WTC11 (cell line): ENCODE results near the gene LYRM4. TPM values are rescaled to one million over a fixed set of nuclear protein-coding genes. Genes with fewer than 3 reads are reported as not detected.

ENCODE experiments used
- ATAC-seq: fragments of 200-7000 bp; cut with Tn5 transposase; 2 replicates; pipeline ENCODE4 v1.10.0; 2021; ENCODE audit warnings: mild to moderate bottlenecking, moderate library complexity
- CTCF ChIA-PET: fragments of 300-600 bp; sonication (Branson Sonifier 250); formaldehyde crosslinking; loops from one replicate; lab custom pipeline; 2021; ENCODE audit warnings: antibody characterized with exemption; lab: Charles Lee
- POLR2A ChIA-PET: fragments of 350-600 bp; sonication (Branson Sonifier 250); formaldehyde crosslinking; loops from one replicate; lab custom pipeline; 2021; ENCODE audit warnings: antibody characterized with exemption; lab: Charles Lee
- DNase-seq: peaks from one replicate; pipeline ENCODE4 v3.0.0; 2021; ENCODE audit warnings: low spot score
- H3K27ac Mint-ChIP-seq: 2 replicates; pipeline ENCODE4 v1.8.0; 2021; ENCODE audit warnings: mixed read lengths
- H3K27me3 Mint-ChIP-seq: 2 replicates; pipeline ENCODE4 v1.8.0; 2021; ENCODE audit warnings: low read depth, mild to moderate bottlenecking, moderate library complexity, mixed read lengths
- H3K36me3 Mint-ChIP-seq: 2 replicates; pipeline ENCODE4 v1.8.0; 2021; ENCODE audit warnings: mixed read lengths
- H3K4me1 Mint-ChIP-seq: 2 replicates; pipeline ENCODE4 v1.8.0; 2022; ENCODE audit warnings: mixed read lengths
- H3K4me3 Mint-ChIP-seq: 2 replicates; pipeline ENCODE4 v1.8.0; 2021; ENCODE audit warnings: mild to moderate bottlenecking, moderate library complexity, mixed read lengths
- H3K9me3 Mint-ChIP-seq: 2 replicates; pipeline ENCODE4 v1.8.0; 2021; ENCODE audit warnings: mixed read lengths
- CBFB ChIP-seq: sonication (generic); formaldehyde crosslinking; IDR thresholded peaks from 2 replicates; pipeline ENCODE4 v1.8.1; 2022; ENCODE audit warnings: mild to moderate bottlenecking, low read depth, missing genetic modification reagents
- CREB1 ChIP-seq: sonication (generic); formaldehyde crosslinking; IDR thresholded peaks from 2 replicates; pipeline ENCODE4 v1.8.0; 2023; ENCODE audit warnings: mild to moderate bottlenecking, missing genetic modification reagents
- ELF4 ChIP-seq: sonication (generic); formaldehyde crosslinking; IDR thresholded peaks from 2 replicates; pipeline ENCODE4 v1.8.1; 2022; ENCODE audit warnings: low read depth, mild to moderate bottlenecking, moderate library complexity, missing genetic modification reagents
- ESRRA ChIP-seq: sonication (generic); formaldehyde crosslinking; IDR thresholded peaks from 2 replicates; pipeline ENCODE4 v1.8.1; 2022; ENCODE audit warnings: mild to moderate bottlenecking, missing genetic modification reagents, borderline replicate concordance
- ETV6 ChIP-seq: sonication (generic); formaldehyde crosslinking; IDR thresholded peaks from 2 replicates; pipeline ENCODE4 v1.8.1; 2022; ENCODE audit warnings: mild to moderate bottlenecking, missing genetic modification reagents
- FOXJ3 ChIP-seq: sonication (generic); formaldehyde crosslinking; IDR thresholded peaks from 2 replicates; pipeline ENCODE4 v1.9.0; 2021; ENCODE audit warnings: missing genetic modification reagents, mild to moderate bottlenecking, borderline replicate concordance
- GRHL2 ChIP-seq: fragments of 250-450 bp; sonication (Bioruptor Pico); IDR thresholded peaks from 2 replicates; pipeline ENCODE4 v1.8.0; 2022; ENCODE audit warnings: mild to moderate bottlenecking, moderate library complexity; ENCODE audit not compliant: insufficient replicate concordance, severe bottlenecking
- GTF2I ChIP-seq: fragments of 250-450 bp; sonication (Bioruptor Pico); conservative IDR thresholded peaks from 2 replicates; pipeline ENCODE4 v1.4.0; 2021; ENCODE audit warnings: mild to moderate bottlenecking
- HMGA2 ChIP-seq: fragments of 250-450 bp; sonication (Bioruptor Pico); IDR thresholded peaks from 2 replicates; pipeline ENCODE4 v1.4.0; 2021; ENCODE audit warnings: mild to moderate bottlenecking, moderate library complexity
- MXD4 ChIP-seq: fragments of 250-450 bp; sonication (Bioruptor Pico); IDR thresholded peaks from 2 replicates; pipeline ENCODE4 v1.8.0; 2021; ENCODE audit warnings: mild to moderate bottlenecking, moderate library complexity, borderline replicate concordance
- SMAD4 ChIP-seq: sonication (generic); formaldehyde crosslinking; IDR thresholded peaks from 2 replicates; pipeline ENCODE4 v1.8.0; 2022; ENCODE audit warnings: mild to moderate bottlenecking, missing genetic modification reagents
- ZNF138 ChIP-seq: sonication (generic); formaldehyde crosslinking; conservative IDR thresholded peaks from 2 replicates; pipeline ENCODE4 v1.8.1; 2022; ENCODE audit warnings: mild to moderate bottlenecking, moderate library complexity, missing genetic modification reagents
- ZNF263 ChIP-seq: sonication (generic); formaldehyde crosslinking; IDR thresholded peaks from 2 replicates; pipeline ENCODE4 v1.8.1; 2022; ENCODE audit warnings: low read depth, mild to moderate bottlenecking, moderate library complexity, missing genetic modification reagents
- total RNA-seq: library from RNA; stranded (reverse); gene quantifications from 3 replicates; pipeline ENCODE4 v1.2.3, GENCODE V29; 2021
- TF ChIP-seq, protein P1 (sequence below): sonication (generic); formaldehyde crosslinking; IDR thresholded peaks from 2 replicates; pipeline ENCODE4 v1.8.0; 2023; ENCODE audit warnings: missing genetic modification reagents
- TF ChIP-seq, protein P2 (sequence below): sonication (generic); formaldehyde crosslinking; IDR thresholded peaks from 2 replicates; pipeline ENCODE4 v1.8.1; 2022; ENCODE audit warnings: low read depth, mild to moderate bottlenecking, moderate library complexity, missing genetic modification reagents, borderline replicate concordance
- TF ChIP-seq, protein P3 (sequence below): sonication (generic); formaldehyde crosslinking; IDR thresholded peaks from 2 replicates; pipeline ENCODE4 v1.8.0; 2022; ENCODE audit warnings: mild to moderate bottlenecking, missing genetic modification reagents
- TF ChIP-seq, protein P4 (sequence below): fragments of 250-450 bp; sonication (Bioruptor Pico); IDR thresholded peaks from 2 replicates; pipeline ENCODE4 v1.9.0; 2021; ENCODE audit warnings: mild to moderate bottlenecking
- TF ChIP-seq, protein P5 (sequence below): sonication (generic); formaldehyde crosslinking; IDR thresholded peaks from 2 replicates; pipeline ENCODE4 v1.8.1; 2023; ENCODE audit warnings: mild to moderate bottlenecking, missing genetic modification reagents, borderline replicate concordance
- TF ChIP-seq, protein P6 (sequence below): sonication (generic); formaldehyde crosslinking; IDR thresholded peaks from 2 replicates; pipeline ENCODE4 v1.8.0; 2023; ENCODE audit warnings: mild to moderate bottlenecking, missing genetic modification reagents

LYRM4 gene
- total RNA-seq, 1 experiment from 2014 or later: 49.7 TPM

DNA sequence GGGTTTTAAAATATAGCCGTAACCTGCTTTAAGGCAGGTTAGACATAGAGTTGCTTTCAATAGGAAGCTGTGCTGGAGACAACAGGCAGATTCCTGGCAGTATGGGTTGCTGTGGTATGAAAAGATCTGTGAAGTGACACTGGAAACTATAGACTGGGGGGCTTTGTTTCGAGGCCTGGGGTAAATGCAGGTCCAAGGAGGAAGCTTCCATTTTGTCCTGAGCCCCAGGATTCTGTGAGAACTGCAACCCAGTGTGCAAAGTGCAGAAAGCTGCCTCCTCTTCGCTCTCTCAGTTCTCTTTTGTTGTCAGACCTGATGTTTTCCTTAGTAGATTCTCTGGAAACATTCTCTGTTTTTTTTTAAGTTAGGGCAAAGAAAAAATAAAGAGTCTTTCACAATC lies 86.9 kb downstream of the LYRM4 start:
- Mint-ChIP-seq H3K9me3 (no peaks in the 10 kb centered on the region), H3K27me3 (no peaks in the 10 kb centered on the region), H3K36me3 (no peaks in the 10 kb centered on the region), H3K27ac (no peak overlapping the region), H3K4me1 (peaks cover 29% of the 10 kb centered on the region), H3K4me3 (no peak overlapping the region)
- POLR2A ChIA-PET: no interaction called here
- CTCF ChIA-PET: interaction anchor here (0.5 to 2.8 kb wide), 11 partner anchors 8 to 270 kb away, joined by 3 to 45 read pairs (median 6); no protein-coding TSS in a partner anchor
- no peak for DNase-seq
- no peak for ATAC-seq
- TF ChIP-seq ETV6: no peak
- no peak for TF ChIP-seq ZNF263 (CRISPR knock-in tag)
- TF ChIP-seq, protein P1, sequence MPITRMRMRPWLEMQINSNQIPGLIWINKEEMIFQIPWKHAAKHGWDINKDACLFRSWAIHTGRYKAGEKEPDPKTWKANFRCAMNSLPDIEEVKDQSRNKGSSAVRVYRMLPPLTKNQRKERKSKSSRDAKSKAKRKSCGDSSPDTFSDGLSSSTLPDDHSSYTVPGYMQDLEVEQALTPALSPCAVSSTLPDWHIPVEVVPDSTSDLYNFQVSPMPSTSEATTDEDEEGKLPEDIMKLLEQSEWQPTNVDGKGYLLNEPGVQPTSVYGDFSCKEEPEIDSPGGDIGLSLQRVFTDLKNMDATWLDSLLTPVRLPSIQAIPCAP: no peak
- TF ChIP-seq, protein P2, sequence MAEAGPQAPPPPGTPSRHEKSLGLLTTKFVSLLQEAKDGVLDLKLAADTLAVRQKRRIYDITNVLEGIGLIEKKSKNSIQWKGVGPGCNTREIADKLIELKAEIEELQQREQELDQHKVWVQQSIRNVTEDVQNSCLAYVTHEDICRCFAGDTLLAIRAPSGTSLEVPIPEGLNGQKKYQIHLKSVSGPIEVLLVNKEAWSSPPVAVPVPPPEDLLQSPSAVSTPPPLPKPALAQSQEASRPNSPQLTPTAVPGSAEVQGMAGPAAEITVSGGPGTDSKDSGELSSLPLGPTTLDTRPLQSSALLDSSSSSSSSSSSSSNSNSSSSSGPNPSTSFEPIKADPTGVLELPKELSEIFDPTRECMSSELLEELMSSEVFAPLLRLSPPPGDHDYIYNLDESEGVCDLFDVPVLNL: no peak
- TF ChIP-seq HMGA2 (CRISPR knock-in tag): no peak

DNA sequence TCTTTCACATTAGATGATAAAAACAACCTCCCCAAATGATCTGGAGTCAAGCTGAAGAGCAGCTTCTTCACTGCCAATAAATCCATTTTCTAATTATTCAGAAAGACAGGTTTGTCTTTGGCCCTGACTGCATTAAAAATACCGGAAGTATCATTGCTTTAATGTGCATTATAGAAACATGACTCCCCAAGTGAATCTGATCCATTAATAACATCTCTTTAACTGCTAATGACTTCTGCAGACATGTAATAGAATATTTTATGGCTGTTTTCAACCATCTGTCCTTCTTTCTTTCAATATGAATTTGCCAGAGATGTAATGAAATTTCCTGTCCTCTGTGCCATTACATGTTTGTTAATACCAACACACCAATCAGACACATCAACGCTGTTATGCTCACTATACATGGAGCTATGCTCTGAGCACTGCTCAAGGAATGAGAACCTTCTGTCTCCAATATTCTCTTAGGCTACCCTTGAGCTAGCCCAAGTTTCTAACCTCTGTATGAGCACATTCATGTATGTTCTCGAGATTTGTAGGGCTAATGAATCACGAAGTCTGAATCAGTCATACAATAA lies 87.8 kb downstream of the LYRM4 start:
- DNase-seq (no peak), ATAC-seq (no peak)
- Mint-ChIP-seq H3K4me3 (no peak overlapping the region), H3K9me3 (no peaks in the 10 kb centered on the region), H3K4me1 (peaks cover 29% of the 10 kb centered on the region), H3K27me3 (no peaks in the 10 kb centered on the region), H3K27ac (no peak overlapping the region), H3K36me3 (no peaks in the 10 kb centered on the region)
- CTCF ChIA-PET: interaction anchor here (1.0 to 2.8 kb wide), 5 partner anchors 8 to 116 kb away, joined by 6 to 45 read pairs (median 10); no protein-coding TSS in a partner anchor
- POLR2A ChIA-PET: no interaction called here
- TF ChIP-seq ZNF138 (CRISPR knock-in tag) (no peak), ELF4 (CRISPR knock-in tag) (no peak), ESRRA (CRISPR knock-in tag) (no peak), FOXJ3 (CRISPR knock-in tag) (no peak), MXD4 (CRISPR knock-in tag) (no peak), CBFB (CRISPR knock-in tag) (no peak), CREB1 (CRISPR knock-in tag) (no peak), GTF2I (CRISPR knock-in tag) (no peak), GRHL2 (CRISPR knock-in tag) (no peak), SMAD4 (CRISPR knock-in tag) (no peak)
- TF ChIP-seq, protein P3, sequence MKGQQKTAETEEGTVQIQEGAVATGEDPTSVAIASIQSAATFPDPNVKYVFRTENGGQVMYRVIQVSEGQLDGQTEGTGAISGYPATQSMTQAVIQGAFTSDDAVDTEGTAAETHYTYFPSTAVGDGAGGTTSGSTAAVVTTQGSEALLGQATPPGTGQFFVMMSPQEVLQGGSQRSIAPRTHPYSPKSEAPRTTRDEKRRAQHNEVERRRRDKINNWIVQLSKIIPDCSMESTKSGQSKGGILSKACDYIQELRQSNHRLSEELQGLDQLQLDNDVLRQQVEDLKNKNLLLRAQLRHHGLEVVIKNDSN (CRISPR knock-in tag): no peak
- TF ChIP-seq, protein P2: no peak
- TF ChIP-seq, protein P4, sequence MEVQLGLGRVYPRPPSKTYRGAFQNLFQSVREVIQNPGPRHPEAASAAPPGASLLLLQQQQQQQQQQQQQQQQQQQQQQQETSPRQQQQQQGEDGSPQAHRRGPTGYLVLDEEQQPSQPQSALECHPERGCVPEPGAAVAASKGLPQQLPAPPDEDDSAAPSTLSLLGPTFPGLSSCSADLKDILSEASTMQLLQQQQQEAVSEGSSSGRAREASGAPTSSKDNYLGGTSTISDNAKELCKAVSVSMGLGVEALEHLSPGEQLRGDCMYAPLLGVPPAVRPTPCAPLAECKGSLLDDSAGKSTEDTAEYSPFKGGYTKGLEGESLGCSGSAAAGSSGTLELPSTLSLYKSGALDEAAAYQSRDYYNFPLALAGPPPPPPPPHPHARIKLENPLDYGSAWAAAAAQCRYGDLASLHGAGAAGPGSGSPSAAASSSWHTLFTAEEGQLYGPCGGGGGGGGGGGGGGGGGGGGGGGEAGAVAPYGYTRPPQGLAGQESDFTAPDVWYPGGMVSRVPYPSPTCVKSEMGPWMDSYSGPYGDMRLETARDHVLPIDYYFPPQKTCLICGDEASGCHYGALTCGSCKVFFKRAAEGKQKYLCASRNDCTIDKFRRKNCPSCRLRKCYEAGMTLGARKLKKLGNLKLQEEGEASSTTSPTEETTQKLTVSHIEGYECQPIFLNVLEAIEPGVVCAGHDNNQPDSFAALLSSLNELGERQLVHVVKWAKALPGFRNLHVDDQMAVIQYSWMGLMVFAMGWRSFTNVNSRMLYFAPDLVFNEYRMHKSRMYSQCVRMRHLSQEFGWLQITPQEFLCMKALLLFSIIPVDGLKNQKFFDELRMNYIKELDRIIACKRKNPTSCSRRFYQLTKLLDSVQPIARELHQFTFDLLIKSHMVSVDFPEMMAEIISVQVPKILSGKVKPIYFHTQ (CRISPR knock-in tag): no peak
- TF ChIP-seq, protein P5, sequence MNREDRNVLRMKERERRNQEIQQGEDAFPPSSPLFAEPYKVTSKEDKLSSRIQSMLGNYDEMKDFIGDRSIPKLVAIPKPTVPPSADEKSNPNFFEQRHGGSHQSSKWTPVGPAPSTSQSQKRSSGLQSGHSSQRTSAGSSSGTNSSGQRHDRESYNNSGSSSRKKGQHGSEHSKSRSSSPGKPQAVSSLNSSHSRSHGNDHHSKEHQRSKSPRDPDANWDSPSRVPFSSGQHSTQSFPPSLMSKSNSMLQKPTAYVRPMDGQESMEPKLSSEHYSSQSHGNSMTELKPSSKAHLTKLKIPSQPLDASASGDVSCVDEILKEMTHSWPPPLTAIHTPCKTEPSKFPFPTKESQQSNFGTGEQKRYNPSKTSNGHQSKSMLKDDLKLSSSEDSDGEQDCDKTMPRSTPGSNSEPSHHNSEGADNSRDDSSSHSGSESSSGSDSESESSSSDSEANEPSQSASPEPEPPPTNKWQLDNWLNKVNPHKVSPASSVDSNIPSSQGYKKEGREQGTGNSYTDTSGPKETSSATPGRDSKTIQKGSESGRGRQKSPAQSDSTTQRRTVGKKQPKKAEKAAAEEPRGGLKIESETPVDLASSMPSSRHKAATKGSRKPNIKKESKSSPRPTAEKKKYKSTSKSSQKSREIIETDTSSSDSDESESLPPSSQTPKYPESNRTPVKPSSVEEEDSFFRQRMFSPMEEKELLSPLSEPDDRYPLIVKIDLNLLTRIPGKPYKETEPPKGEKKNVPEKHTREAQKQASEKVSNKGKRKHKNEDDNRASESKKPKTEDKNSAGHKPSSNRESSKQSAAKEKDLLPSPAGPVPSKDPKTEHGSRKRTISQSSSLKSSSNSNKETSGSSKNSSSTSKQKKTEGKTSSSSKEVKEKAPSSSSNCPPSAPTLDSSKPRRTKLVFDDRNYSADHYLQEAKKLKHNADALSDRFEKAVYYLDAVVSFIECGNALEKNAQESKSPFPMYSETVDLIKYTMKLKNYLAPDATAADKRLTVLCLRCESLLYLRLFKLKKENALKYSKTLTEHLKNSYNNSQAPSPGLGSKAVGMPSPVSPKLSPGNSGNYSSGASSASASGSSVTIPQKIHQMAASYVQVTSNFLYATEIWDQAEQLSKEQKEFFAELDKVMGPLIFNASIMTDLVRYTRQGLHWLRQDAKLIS (CRISPR knock-in tag): no peak
- TF ChIP-seq, protein P6, sequence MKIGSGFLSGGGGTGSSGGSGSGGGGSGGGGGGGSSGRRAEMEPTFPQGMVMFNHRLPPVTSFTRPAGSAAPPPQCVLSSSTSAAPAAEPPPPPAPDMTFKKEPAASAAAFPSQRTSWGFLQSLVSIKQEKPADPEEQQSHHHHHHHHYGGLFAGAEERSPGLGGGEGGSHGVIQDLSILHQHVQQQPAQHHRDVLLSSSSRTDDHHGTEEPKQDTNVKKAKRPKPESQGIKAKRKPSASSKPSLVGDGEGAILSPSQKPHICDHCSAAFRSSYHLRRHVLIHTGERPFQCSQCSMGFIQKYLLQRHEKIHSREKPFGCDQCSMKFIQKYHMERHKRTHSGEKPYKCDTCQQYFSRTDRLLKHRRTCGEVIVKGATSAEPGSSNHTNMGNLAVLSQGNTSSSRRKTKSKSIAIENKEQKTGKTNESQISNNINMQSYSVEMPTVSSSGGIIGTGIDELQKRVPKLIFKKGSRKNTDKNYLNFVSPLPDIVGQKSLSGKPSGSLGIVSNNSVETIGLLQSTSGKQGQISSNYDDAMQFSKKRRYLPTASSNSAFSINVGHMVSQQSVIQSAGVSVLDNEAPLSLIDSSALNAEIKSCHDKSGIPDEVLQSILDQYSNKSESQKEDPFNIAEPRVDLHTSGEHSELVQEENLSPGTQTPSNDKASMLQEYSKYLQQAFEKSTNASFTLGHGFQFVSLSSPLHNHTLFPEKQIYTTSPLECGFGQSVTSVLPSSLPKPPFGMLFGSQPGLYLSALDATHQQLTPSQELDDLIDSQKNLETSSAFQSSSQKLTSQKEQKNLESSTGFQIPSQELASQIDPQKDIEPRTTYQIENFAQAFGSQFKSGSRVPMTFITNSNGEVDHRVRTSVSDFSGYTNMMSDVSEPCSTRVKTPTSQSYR: no peak
